A549 treated with AZD9567 at 1 μM for 4 hours (cell line): Measurements from ENCODE around the gene TBC1D3. TPM values are rescaled to one million over a fixed set of nuclear protein-coding genes. Genes with fewer than 3 reads are reported as not detected.

Experiments
- total RNA-seq: library from RNA; stranded (reverse); fragments of 200-300 nt; extraction: Qiagen RNA extraction; gene quantifications from 5 replicates; pipeline ENCODE4 v1.2.3, GENCODE V29; 2022; ENCODE audit not compliant: insufficient read depth

The TBC1D3 gene
- not detected in 5 replicates for total RNA-seq

GRCh38 chr17:38192455-38192854 is at the start of gene TBC1D3:
TBC1D3 (minus strand) TSS chr17:38192555; CDS start chr17:38191029, 1,526 bp downstream.

Other genes starting within 250 kb of the TBC1D3 start
- gene TBC1D3L, start 203.5 kb downstream of the TBC1D3 start, total RNA-seq, result 11.2 to 15.1 TPM (median 13.1 TPM) in 5 replicates
- gene TBC1D3D, start 188.6 kb downstream of the TBC1D3 start, total RNA-seq, result 0.09 to 0.11 TPM in 2 of 5 replicates, not detected in the others
- gene TBC1D3C, start 123.9 kb downstream of the TBC1D3 start, total RNA-seq, result not detected in 5 replicates
- 0.08 TPM in 1 of 5 replicates, not detected in the others for gene TBC1D3E, start 64.6 kb downstream of the TBC1D3 start, total RNA-seq
- 57.6 to 65.9 TPM (median 58.6 TPM) in 5 replicates for gene MRPL45, start 104.6 kb upstream of the TBC1D3 start, total RNA-seq
- gene GPR179, start 151.4 kb upstream of the TBC1D3 start, total RNA-seq, result 0.03 to 0.05 TPM (median 0.05 TPM) in 4 of 5 replicates, not detected in the other
- 12.6 to 21.2 TPM (median 16.2 TPM) in 5 replicates for gene SOCS7, start 159.3 kb upstream of the TBC1D3 start, total RNA-seq
- gene ARHGAP23, start 235.9 kb upstream of the TBC1D3 start, total RNA-seq, result 40.5 to 56.8 TPM (median 54.6 TPM) in 5 replicates